Lower leg skin (tissue), 4 donors: ENCODE measurements around the gene KIZ. TPM values are rescaled to one million over a fixed set of nuclear protein-coding genes. Genes with fewer than 3 reads are reported as not detected.

Experiments used
- DNase-seq, 2 donors: peaks; one replicate each; pipeline ENCODE4 v3.0.0-alpha.2; 2019; ENCODE audit warnings: low spot score in 2 of 2
- H3K4me3 ChIP-seq: fragments of 200-600 bp; sonication (generic); 2 replicates; pipeline ENCODE4 v1.5.1; 2017; ENCODE audit warnings: mild to moderate bottlenecking, low read depth; ENCODE audit not compliant: poor library complexity, severe bottlenecking
- CTCF ChIP-seq, 3 donors: fragments of 450-650 bp; IDR thresholded peaks; one replicate each; pipeline ENCODE4 v1.5.1; 2016; ENCODE audit warnings: antibody characterized with exemption in 3 of 3, mild to moderate bottlenecking in 3 of 3, moderate library complexity in 2 of 3
- POLR2A ChIP-seq, 2 donors: fragments of 450-650 bp; IDR thresholded peaks; one replicate each; pipeline ENCODE4 v1.6.1; 2016 to 2017; ENCODE audit warnings: antibody characterized with exemption in 2 of 2, mild to moderate bottlenecking in 1 of 2, moderate library complexity in 1 of 2
- WGBS, 2 donors: methylation state at CpG; one replicate each; pipeline ENCODE4 v1.1.5; 2018; 5-methylcytosine and 5-hydroxymethylcytosine counted together
- intact Hi-C: fragments of 100-400 bp; cut with DNase I; formaldehyde crosslinking; loops from one replicate; pipeline ENCODE4 v1.15.0; 2023; ENCODE audit warnings: low total_unique reads
- total RNA-seq, 4 donors: library from RNA; depleted of rRNA; stranded (reverse); fragments of >200 nt; gene quantifications; one replicate each; pipeline ENCODE4 v1.1.0, GENCODE V29; 2016

Gene KIZ
- total RNA-seq, 4 donors from 2014 or later = 17.8 to 25.0 (median 23.0) TPM

DNA sequence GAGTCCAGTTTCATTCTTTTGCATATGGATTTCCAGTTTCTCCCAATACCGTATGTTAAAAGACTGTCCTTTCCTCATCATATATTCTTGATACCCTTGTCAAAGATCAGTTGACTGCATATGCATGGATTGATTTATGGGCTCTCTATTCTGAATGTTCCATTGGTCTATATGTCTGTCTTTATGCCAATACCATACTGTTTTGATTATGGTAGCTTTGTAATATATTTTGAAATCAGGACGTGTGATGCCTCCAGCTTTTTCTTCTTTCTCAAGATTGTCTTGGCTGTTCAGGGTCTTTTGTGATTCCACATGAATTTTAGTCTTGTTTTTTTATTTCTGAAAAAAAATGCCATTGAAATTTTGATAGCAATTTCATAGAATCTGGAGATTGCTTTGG lies 51.9 kb downstream of the KIZ start:
- 92% methylated on average over 2 of the region's 2 CpGs for WGBS, 2 donors
- intact Hi-C loops = no loop called here
- H3K4me3 ChIP-seq = no peak overlapping the region
- TF ChIP-seq CTCF (IDR thresholded peaks at IDR 0.05) = no peak
- TF ChIP-seq POLR2A (IDR thresholded peaks at IDR 0.05) = no peak
- no peak for DNase-seq

DNA sequence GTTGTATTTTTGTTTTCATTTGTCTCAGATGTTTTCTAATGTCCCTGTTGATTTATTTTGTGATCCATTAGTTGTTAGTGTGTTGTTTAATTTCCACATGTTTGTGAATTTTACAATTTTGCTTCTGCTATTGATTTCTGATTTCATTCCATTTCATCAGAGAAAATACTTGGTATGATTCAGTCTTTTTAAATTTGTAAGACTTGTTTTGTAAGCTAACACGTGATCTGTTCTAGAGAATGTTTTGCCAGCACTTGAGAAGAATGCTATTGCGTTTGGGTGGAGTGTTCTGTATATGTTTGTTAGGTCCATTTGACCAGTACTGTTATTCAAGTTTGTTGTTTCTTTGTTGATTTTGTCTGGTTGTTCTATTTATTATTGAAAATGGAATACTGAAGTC lies 53.9 kb downstream of the KIZ start:
- WGBS, 2 donors = 69 to 71% methylated on average over 2 of the region's 2 CpGs
- H3K4me3 ChIP-seq = no peak overlapping the region
- no peak for TF ChIP-seq CTCF (IDR thresholded peaks at IDR 0.05)
- intact Hi-C loops = no loop called here
- no peak for DNase-seq

DNA sequence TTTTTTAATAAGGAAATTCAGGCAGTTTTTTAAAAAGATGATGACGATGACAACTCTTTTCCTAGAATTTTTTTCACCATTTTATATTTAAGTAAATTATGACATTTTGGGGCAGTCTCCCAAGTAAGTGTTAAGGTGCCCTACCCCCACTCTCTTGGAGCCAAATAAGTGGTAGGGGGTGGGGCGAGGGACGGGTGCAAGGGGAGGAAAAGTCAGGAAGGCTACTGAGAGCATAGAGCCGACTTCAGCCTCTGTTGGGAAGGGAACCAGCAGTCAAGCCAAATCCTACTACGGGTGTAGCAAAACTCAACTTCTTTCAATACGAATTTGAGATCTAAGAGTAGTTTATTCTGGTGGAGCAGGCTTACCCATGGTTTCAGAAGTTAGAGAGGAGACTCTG lies 54.4 kb downstream of the KIZ start:
- WGBS, 2 donors = 80 to 83% methylated on average over 6 of the region's 6 CpGs
- no peak for DNase-seq
- no peak for TF ChIP-seq CTCF (IDR thresholded peaks at IDR 0.05)
- TF ChIP-seq POLR2A (IDR thresholded peaks at IDR 0.05) = no peak
- intact Hi-C loops = no loop called here
- no peak overlapping the region for H3K4me3 ChIP-seq

DNA sequence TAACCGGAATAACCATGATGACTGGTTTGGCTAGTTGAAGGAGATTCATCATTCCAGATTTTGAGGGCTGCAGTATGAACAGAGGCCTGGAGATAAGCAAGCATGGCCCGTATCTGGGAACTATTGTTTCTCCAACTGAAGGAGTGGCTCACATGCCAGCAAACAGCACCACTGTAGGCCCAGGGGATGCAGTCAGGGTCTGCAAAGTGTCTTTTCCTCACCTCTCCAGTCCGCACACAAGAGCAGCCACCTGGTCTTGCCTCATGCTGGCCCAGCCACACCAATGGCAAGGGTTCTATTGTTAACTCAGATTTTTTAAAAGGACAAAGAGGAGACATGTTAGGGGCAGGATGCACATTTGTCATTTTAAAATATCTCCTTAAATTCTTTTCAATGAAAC lies 55.1 kb downstream of the KIZ start:
- TF ChIP-seq POLR2A (IDR thresholded peaks at IDR 0.05) = no peak
- TF ChIP-seq CTCF (IDR thresholded peaks at IDR 0.05) = no peak
- 97 to 98% methylated on average over 3 of the region's 3 CpGs for WGBS, 2 donors
- DNase-seq = no peak
- intact Hi-C loops = no loop called here
- no peak overlapping the region for H3K4me3 ChIP-seq

DNA sequence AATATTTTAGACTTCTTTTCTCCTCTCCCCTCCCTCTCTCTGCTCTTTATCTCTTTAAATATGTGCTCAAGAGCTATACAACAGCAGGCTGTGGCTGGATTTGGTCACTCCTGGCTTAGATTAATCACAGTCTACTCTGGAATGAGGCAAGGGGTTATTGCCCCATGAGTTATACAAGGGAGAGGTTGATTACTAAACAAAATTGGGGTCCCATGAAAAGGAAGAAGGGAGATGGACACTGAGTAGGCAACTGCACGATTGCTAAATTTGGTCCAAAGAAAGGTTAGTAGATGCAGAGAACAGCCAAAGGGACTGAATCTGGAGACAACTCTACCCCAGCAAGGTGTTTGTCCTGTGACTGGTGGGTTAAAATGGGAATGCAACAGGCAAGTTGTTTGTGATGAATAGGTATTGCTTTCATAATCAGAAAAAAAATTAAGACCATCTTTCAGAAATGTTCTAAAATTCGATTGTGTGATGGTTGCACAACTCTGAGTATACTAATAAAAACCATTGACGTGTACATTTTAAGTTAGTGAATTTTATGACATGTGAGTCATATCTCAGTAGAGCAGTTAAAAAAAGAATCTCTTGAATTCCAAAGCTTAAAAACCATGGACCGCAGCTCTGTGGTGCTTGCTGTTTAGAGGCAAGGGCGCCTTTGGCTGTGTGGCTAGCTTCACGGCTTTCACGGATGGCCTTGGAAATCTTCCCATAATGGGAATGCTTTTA lies 57.1 kb downstream of the KIZ start:
- WGBS, 2 donors = 43 to 47% methylated on average over 7 of the region's 7 CpGs
- no peak overlapping the region for H3K4me3 ChIP-seq
- intact Hi-C loops = no loop called here
- peak in 1 of 2 donors; percentile 19 for DNase-seq
- no peak for TF ChIP-seq CTCF (IDR thresholded peaks at IDR 0.05)
- TF ChIP-seq POLR2A (IDR thresholded peaks at IDR 0.05) = no peak

DNA sequence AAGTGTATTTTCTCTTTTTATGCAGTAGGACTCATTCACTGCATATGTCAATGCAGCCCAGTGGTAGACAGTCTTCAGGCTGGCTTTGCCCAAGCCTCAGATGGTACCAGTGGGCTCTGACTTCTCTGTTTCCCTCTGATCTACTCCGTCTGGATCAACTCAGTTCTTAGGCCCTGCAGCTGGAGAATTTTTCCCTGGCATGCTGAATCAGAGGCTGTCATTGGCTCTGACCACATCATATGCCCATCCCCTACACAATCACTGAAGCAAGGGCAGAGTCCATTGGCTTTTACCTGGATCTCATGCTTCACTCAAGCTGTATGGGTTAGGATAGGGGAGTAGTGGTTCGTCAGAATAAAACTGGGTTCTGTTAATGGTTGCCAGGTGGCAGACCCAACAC lies 57.8 kb downstream of the KIZ start:
- WGBS, 2 donors = 72 to 85% methylated on average over 2 of the region's 2 CpGs
- no peak for TF ChIP-seq POLR2A (IDR thresholded peaks at IDR 0.05)
- no peak for TF ChIP-seq CTCF (IDR thresholded peaks at IDR 0.05)
- intact Hi-C loops = no loop called here
- no peak for DNase-seq
- H3K4me3 ChIP-seq = no peak overlapping the region
